ENCODE data around the gene GPBP1.
"Not testable (repeated sequence)": the region's sequence is repeated elsewhere in the genome, so short reads cannot be mapped to it uniquely, and the experiment has no call there.

Gene GPBP1

DNA sequence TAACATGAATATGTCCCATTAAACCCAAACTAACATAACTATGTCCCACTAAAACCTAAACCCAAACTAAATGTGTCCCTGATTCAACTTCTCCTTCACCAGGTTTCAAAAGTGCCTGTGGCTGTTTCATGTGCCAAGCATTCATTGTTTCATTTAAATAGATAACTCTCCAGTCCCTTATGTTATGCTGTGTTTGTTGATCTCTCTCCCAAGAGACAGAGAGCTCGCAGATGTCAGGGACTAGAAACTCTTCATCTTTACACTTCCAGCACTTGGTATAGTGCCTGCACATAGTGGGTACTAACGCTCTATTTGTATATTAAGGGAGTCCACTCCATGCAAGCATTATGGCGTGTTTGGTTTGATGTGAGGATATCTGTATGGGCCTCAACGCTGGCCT is 118.0 kb downstream of the GPBP1 start:
- no peak for DNase-seq (ENCODE audit: low spot score)

DNA sequence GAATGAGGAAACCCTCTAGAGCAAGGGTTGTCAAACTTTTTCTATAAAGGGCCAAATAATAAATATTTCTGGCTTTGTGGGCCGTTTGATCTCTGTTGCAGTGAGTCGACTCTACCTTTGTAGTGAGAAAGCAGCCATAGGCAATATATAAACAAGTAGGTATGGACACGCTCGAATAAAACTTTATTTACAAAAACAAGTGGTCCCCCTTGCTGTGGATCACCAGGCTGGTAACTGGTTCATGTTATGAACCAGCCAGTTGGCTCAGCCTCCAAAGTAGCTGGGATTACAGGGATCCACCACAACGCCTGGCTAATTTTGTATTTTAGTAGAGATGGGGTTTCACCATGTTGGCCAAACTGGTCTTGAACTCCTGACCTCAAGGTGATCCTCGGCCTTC is 118.5 kb downstream of the GPBP1 start:
- DNase-seq (ENCODE audit: low spot score): no peak

DNA sequence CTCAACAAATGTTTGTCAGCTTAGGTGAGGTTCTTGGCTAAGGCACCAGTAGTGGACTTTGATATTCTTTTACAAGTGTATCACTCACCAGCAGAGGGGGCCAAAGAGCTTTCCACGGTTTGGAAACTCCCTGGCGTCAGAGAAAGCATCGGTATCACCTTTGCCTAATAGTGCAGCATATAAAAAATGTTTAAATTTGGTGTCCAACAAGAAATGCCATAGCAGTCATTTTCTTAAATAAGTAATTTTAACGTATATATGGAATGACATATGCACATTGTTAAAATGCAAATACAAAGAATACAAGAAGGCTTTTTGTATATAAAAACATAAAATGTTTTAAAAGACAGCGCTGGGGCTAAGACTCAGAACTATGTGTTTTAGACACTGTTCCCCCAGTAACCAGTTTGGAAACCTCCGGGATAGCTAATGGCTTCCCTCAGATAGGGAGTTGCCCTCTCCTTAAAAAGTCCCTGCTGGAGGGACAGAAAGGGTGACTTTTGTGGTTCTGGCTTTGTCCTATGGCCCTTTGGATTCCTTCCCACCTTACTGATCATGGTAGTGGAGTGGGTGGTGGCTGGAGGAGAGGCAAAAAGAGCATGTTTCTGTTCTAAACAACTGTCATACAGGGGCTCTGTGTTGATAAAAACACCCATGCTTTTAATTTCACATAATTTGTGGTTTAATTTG is 124.6 kb downstream of the GPBP1 start:
- peak; percentile 20 for DNase-seq (ENCODE audit: low spot score)

DNA sequence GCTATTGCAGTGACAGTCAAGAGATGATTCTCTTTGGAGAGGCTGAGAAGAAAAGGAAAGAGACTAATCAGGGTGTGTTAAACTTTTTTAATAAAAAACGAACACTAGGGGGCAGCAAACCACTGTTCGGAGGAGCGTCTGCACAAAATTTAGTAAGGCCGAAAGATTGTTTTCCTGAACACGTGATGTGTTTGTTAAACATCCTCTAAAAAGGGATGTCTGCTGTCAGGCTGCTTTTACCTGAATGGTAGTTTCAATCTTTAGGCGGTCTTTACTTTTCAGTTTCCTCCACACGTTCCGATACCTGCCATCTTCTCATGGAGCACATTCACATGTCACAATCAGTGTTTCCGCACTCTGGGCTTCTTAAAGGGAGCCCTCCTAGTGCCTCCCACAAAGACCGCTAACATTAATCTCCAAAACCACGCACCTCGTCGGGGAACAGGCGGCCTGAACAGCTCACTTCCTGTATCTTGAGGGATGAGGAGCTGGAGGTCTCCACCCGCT is 125.2 kb downstream of the GPBP1 start:
- DNase-seq (ENCODE audit: low spot score): peak; percentile 16

DNA sequence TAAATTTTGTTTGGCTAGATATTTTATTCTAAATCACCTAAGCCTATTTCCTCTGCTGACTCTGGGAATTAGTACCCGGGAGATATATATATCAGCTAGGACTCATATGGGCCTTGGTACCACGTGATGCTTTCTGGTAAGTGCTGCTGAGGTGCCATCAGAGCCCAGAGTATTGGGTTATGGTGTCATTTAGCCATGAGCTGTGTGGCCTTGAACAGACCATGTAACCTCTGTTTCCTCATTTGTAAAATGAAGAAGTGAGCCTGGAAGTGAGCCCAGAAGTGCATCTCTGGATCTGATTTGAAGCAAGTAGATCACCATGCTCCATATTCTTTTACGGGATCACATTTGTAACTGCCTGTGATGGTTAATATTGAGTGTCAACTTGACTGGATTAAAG is 126.1 kb downstream of the GPBP1 start:
- DNase-seq (ENCODE audit: low spot score): no peak

DNA sequence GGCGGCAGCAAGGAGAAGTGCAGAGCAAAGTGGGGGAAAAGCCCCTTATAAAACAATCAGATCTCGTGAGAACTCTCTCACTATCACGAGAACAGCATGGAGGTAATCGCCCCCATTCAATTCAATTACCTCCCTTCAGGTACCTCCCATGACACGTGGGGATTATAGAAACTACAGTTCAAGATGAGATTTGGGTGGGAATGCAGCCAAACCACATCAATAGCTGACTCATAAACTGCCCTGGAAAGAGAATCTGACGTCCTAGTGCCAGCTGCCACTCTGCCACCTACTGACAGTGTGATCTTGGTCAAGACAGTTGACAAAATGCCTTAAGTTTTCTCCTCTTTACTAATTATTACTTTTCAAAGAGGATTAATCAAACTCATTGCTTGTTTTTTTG is 128.3 kb downstream of the GPBP1 start:
- DNase-seq (ENCODE audit: low spot score): no peak

DNA sequence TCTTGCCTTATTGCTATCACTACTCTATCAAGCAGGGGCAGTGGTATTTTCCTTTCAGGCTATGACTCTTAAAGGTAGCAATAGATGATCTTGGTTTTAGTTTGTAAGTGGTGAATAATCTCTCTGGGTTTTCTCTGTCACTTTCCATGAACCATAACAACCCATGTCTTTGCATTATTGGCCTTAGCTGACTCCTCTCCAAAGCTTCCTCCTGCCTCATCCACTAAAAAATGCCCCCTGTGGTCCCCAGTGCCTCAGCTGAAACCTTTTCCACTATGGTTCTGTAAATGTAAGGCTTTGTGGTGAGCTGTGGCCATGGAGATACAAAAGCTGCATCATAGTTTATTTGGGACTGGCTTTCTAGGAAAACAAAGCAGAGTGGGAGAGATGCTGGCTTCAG is 128.8 kb downstream of the GPBP1 start:
- DNase-seq (ENCODE audit: low spot score): peak; percentile 4

DNA sequence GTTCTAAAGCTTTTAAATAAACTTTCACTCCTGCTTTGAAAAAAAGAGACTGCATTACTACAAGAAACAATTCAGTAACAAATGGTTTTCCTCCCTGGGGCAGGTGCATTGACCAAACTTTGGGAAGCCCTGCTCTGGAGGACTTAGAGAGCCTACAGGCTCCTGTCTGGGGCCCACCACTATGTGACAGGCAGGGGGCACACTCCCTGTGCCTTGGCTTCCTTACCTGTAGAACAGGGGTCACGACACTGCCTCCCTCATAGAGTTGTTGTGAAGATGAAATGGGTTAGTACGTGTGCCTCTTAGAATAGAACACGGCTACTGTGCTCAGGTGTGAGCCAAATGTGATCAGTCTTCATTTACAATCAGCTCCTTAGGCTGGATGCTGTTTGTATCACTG is 130.1 kb downstream of the GPBP1 start:
- DNase-seq (ENCODE audit: low spot score): no peak

DNA sequence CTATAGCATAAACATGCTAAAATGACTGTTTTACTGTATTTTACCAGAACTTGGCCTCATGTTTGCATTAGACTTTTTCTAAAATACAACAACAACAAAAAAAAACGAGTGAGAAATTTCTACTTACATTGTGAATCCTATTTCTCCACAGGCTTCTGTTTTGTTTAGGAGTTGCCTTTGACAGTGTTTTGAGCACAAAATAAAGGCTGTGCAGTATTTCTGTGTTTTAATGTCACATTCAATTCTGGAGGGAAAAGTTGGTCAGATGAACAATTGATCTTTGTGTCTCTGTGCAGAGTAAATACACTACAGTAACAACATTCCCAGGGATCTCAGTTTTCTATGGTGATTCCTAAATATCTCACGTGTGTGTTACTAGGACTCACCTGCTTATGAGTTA is 131.1 kb downstream of the GPBP1 start:
- DNase-seq (ENCODE audit: low spot score): no peak

DNA sequence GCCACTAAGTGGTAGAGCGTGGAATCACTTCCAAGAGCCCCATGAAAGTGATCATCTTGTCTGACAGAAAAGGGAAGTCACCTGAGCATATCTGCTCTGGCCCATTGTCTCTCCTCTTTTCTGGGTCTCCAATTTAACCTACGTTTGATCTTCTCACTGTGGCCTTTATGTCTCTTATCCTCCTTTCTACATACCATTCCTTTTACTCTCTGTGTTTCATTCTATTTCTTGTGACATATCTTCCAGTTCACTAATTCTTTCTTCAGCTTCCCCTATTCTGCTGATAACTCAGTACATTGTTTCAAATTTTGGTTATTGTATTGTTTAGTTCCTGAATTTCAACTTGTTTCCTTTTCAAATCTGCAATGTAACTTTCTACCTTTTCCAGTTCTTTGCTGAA is 132.5 kb downstream of the GPBP1 start:
- no peak for DNase-seq (ENCODE audit: low spot score)

DNA sequence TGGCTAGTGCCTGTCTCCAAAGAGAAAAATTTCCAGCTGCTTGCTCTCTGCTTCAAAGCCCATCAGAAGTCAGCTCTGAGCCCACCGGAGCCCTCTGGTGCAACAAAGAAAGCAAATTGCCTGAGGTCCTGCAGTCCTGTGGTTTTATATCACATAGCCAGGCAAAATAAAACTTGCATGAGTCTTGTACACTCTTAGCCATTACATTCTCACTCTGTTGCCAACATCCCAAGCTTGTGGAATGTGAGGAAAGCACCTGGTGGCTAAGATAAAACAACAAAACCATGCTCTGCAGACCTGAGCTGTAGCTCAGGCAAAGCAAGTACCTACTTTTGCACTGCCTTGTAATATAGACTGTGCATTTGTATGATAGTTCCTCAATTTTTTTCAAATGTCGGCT is 133.7 kb downstream of the GPBP1 start:
- no peak for DNase-seq (ENCODE audit: low spot score)

DNA sequence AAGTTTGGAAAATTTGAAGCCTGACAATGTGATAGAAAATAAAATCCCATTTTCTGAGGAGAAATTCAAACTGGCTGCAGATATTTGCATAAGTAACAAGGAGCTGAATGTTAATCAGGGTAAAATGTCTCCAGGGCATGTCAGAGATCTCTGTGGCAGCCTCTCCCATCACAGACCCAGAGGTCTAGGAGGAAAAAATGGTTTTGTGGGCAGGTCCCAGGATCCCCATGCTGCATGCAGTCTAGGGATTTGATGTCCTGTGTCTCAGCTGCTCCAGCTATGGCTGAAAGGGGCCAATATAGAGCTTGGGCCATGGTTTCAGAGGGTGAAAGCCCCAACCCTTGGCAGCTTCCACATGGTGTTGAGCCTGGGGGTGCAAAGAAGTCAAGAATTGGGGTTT is 135.2 kb downstream of the GPBP1 start:
- DNase-seq (ENCODE audit: low spot score): not testable (repeated sequence)

DNA sequence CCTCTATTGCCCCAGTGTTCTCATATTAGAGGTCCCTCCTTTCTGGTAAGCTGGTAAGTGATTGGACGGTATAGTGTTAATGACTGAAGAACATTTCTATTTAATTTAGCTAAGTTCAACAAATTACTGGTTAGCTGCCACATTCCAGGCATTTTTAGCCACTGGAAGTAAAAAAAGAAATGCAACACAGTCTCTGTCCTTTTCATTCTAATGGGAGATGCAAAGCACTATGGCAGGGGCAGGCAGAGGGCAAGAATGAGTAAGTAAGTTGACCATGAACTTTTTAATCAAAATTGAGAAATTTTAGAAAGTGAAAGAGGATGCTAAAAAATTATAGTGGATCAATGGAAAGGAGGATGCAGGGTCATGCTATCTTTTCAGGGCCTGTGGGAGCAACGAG is 137.4 kb downstream of the GPBP1 start:
- DNase-seq (ENCODE audit: low spot score): no peak

DNA sequence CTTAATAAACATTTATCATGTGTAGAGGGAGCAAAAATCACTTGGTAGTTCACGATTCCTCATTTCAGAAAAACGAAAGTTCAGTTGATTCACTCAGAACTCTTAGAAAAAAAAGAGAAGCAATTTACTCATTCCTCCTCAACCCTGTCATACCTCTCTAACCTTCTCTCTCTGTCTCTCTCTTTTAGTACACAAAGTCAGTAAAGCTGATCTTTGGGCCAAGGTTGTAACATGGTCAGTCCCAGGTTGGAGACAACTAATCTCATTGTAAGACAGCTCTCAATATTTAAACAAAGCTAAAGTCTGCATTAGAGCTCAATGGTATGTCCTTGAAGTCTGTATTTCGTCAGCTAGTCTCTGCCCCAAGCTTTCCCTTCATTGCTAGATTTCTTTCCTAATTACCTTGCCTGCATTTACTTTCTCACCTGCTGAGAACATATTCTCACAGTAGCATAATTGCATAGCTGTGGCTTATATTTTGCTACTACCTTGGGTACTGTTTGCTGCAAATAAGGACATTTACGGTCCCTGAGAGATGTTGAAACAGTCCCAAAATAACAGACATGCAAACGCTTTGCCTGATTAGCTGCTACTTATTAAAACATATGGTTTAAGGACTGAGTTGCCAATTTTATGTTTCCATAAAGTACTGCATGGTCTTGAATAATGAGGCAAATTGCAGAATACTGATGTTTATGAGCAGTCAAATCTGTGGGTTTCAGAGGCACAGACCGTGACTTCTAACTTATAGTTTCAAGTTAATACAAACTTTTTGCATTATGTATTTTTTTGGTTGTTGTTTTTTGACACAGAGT is 138.3 kb downstream of the GPBP1 start:
- no peak for DNase-seq (ENCODE audit: low spot score)

DNA sequence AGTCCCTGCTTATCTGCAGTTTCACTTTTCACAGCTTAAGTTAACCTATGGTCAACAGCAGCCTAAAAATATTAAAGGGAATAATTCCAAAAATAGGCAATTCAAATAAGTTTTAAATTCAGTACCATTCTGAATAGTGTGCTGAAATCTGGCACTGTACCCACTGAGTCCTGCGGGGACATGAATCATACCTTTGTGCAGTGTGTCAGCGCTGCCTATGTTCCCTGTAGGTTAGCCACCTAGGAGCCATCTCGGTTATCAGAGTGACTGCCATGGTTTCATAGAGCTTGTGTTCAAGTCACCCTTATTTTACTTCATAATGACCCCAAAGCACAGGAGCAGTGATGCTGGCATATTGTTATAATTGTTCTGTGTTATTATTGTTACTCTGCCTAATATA is 139.9 kb downstream of the GPBP1 start:
- no peak for DNase-seq (ENCODE audit: low spot score)

Measured in hepatic stellate cell (primary cell).